ENCODE results near the gene GAA. TPM values are rescaled to one million over a fixed set of nuclear protein-coding genes. Genes with fewer than 3 reads are reported as not detected.

The GAA gene
- total and polyA plus RNA-seq, 5 experiments from 2014 or later: 7.9 to 51.3 (median 13.0) TPM

DNA sequence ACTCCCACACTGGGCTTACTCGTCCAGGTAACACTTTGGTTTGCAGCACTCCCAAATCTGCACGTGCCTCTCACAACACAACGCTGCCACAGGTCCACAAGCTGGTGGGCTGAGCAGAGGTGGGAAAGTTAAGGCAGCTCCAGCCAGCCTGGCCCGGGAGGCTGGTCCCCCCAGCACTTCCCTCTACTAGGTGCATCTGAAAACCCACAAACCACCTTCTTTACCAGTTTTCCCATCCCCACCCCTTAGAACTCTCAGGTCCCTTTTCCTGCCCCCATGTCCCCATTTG, 1.4 kb upstream of the GAA start:
- no peak for ATAC-seq

DNA sequence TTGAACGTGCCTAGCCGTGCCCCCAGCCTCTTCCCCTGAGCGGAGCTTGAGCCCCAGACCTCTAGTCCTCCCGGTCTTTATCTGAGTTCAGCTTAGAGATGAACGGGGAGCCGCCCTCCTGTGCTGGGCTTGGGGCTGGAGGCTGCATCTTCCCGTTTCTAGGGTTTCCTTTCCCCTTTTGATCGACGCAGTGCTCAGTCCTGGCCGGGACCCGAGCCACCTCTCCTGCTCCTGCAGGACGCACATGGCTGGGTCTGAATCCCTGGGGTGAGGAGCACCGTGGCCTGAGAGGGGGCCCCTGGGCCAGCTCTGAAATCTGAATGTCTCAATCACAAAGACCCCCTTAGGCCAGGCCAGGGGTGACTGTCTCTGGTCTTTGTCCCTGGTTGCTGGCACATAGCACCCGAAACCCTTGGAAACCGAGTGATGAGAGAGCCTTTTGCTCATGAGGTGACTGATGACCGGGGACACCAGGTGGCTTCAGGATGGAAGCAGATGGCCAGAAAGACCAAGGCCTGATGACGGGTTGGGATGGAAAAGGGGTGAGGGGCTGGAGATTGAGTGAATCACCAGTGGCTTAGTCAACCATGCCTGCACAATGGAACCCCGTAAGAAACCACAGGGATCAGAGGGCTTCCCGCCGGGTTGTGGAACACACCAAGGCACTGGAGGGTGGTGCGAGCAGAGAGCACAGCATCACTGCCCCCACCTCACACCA, 724 bp downstream of the GAA start:
- H3K36me3 Mint-ChIP-seq: no peaks in the 10 kb centered on the region
- ATAC-seq (peak; percentile 31 to 39), DNase-seq (peak in 1 of 10 donors; percentile 54)
- peak overlapping the region; percentile 66 to 94 (median 92) for H3K27ac Mint-ChIP-seq
- POLR2A ChIA-PET: interaction anchor here (0.6 to 2.2 kb wide), 18 partner anchors 8 to 916 kb away, joined by 3 to 17 read pairs (median 4); partner anchors contain the start of genes EIF4A3, RNF213, SGSH and SLC26A11
- H3K9me3 Mint-ChIP-seq: no peaks in the 10 kb centered on the region
- peak overlapping the region; percentile 86 to 93 (median 89) for H3K4me3 Mint-ChIP-seq
- H3K27me3 Mint-ChIP-seq: no peaks in the 10 kb centered on the region
- peaks cover 17 to 33% (median 32%) of the 10 kb centered on the region in 4 donors for H3K4me1 Mint-ChIP-seq

More for the DNA sequence above, 1.4 kb upstream of the GAA start:
- Mint-ChIP-seq H3K27me3 (no peaks in the 10 kb centered on the region), H3K27ac (peak overlapping the region in 8 of 10 donors; percentile 8 to 93 (median 85)), H3K4me3 (peak overlapping the region; percentile 78 to 93 (median 89)), H3K36me3 (no peaks in the 10 kb centered on the region), H3K4me1 (peaks cover 17 to 33% (median 32%) of the 10 kb centered on the region in 4 donors), H3K9me3 (no peaks in the 10 kb centered on the region)
- DNase-seq: peak in 1 of 10 donors; percentile 58
- POLR2A ChIA-PET: no interaction called here

DNA sequence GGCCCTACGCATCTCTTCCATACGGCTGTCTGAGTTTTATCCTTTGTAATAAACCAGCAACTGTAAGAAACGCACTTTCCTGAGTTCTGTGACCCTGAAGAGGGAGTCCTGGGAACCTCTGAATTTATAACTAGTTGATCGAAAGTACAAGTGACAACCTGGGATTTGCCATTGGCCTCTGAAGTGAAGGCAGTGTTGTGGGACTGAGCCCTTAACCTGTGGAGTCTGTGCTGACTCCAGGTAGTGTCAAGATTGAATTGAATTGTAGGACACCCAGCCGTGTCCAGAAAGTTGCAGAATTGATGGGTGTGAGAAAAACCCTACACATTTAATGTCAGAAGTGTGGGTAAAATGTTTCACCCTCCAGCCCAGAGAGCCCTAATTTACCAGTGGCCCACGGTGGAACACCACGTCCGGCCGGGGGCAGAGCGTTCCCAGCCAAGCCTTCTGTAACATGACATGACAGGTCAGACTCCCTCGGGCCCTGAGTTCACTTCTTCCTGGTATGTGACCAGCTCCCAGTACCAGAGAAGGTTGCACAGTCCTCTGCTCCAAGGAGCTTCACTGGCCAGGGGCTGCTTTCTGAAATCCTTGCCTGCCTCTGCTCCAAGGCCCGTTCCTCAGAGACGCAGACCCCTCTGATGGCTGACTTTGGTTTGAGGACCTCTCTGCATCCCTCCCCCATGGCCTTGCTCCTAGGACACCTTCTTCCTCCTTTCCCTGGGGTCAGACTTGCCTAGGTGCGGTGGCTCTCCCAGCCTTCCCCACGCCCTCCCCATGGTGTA, 1.5 kb downstream of the GAA start:
- Mint-ChIP-seq H3K9me3 (no peaks in the 10 kb centered on the region), H3K27ac (peak overlapping the region in 8 of 10 donors; percentile 0 to 94 (median 78)), H3K36me3 (no peaks in the 10 kb centered on the region), H3K4me1 (peaks cover 17 to 33% (median 32%) of the 10 kb centered on the region in 4 donors), H3K4me3 (peak overlapping the region; percentile 86 to 93 (median 89)), H3K27me3 (no peaks in the 10 kb centered on the region)
- ATAC-seq (no peak), DNase-seq (no peak)
- POLR2A ChIA-PET: interaction anchor here (1.3 to 2.2 kb wide), 4 partner anchors 17 to 117 kb away, joined by 4 to 17 read pairs (median 11); partner anchors contain the start of genes EIF4A3, SGSH and SLC26A11

DNA sequence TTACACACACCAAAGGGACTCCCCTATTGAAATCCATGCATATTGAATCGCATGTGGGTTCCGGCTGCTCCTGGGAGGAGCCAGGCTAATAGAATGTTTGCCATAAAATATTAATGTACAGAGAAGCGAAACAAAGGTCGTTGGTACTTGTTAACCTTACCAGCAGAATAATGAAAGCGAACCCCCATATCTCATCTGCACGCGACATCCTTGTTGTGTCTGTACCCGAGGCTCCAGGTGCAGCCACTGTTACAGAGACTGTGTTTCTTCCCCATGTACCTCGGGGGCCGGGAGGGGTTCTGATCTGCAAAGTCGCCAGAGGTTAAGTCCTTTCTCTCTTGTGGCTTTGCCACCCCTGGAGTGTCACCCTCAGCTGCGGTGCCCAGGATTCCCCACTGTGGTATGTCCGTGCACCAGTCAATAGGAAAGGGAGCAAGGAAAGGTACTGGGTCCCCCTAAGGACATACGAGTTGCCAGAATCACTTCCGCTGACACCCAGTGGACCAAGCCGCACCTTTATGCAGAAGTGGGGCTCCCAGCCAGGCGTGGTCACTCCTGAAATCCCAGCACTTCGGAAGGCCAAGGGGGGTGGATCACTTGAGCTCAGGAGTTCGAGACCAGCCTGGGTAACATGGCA, 2.2 kb downstream of the GAA start:
- Mint-ChIP-seq H3K4me3 (peak overlapping the region in 9 of 10 donors; percentile 22 to 89 (median 64)), H3K27me3 (no peaks in the 10 kb centered on the region), H3K36me3 (no peaks in the 10 kb centered on the region), H3K9me3 (no peaks in the 10 kb centered on the region), H3K27ac (peak overlapping the region in 5 of 10 donors; percentile 0 to 66 (median 6)), H3K4me1 (peaks cover 17 to 33% (median 32%) of the 10 kb centered on the region in 4 donors)
- DNase-seq: no peak
- ATAC-seq: no peak
- POLR2A ChIA-PET: no interaction called here

DNA sequence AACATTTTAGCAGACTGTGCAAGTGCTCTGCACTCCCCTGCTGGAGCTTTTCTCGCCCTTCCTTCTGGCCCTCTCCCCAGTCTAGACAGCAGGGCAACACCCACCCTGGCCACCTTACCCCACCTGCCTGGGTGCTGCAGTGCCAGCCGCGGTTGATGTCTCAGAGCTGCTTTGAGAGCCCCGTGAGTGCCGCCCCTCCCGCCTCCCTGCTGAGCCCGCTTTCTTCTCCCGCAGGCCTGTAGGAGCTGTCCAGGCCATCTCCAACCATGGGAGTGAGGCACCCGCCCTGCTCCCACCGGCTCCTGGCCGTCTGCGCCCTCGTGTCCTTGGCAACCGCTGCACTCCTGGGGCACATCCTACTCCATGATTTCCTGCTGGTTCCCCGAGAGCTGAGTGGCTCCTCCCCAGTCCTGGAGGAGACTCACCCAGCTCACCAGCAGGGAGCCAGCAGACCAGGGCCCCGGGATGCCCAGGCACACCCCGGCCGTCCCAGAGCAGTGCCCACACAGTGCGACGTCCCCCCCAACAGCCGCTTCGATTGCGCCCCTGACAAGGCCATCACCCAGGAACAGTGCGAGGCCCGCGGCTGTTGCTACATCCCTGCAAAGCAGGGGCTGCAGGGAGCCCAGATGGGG, 3.1 kb downstream of the GAA start:
- H3K4me3 Mint-ChIP-seq: peak overlapping the region in 2 of 10 donors; percentile 22 to 48
- H3K9me3 Mint-ChIP-seq: no peaks in the 10 kb centered on the region
- peaks cover 16 to 32% (median 31%) of the 10 kb centered on the region in 4 donors for H3K4me1 Mint-ChIP-seq
- POLR2A ChIA-PET: no interaction called here
- DNase-seq (no peak), ATAC-seq (no peak)
- H3K36me3 Mint-ChIP-seq: no peaks in the 10 kb centered on the region
- H3K27ac Mint-ChIP-seq: no peak overlapping the region
- no peaks in the 10 kb centered on the region for H3K27me3 Mint-ChIP-seq

DNA sequence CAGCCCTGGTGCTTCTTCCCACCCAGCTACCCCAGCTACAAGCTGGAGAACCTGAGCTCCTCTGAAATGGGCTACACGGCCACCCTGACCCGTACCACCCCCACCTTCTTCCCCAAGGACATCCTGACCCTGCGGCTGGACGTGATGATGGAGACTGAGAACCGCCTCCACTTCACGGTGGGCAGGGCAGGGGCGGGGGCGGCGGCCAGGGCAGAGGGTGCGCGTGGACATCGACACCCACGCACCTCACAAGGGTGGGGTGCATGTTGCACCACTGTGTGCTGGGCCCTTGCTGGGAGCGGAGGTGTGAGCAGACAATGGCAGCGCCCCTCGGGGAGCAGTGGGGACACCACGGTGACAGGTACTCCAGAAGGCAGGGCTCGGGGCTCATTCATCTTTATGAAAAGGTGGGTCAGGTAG, 3.6 kb downstream of the GAA start:
- H3K4me1 Mint-ChIP-seq: peaks cover 14 to 27% (median 26%) of the 10 kb centered on the region in 4 donors
- no peaks in the 10 kb centered on the region for H3K27me3 Mint-ChIP-seq
- ATAC-seq (no peak), DNase-seq (no peak)
- POLR2A ChIA-PET: no interaction called here
- H3K27ac Mint-ChIP-seq: no peak overlapping the region
- no peaks in the 10 kb centered on the region for H3K9me3 Mint-ChIP-seq
- no peak overlapping the region for H3K4me3 Mint-ChIP-seq
- H3K36me3 Mint-ChIP-seq: no peaks in the 10 kb centered on the region

DNA sequence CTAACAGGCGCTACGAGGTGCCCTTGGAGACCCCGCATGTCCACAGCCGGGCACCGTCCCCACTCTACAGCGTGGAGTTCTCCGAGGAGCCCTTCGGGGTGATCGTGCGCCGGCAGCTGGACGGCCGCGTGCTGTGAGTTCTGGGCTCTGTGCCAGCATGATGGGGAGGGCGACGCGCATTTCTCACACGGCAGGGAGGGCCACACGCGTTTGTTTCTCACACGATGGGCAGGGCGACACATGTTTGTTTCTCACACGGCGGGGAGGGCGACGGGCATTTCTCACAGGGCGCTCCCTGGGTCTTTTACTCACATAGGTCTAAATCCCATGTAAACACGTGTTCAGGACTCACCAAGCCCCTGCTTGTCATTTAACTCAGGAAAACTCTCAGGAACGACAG, 4.4 kb downstream of the GAA start:
- Mint-ChIP-seq H3K4me3 (no peak overlapping the region), H3K36me3 (no peaks in the 10 kb centered on the region), H3K27me3 (no peaks in the 10 kb centered on the region), H3K27ac (no peak overlapping the region), H3K4me1 (peaks cover 11 to 19% (median 18%) of the 10 kb centered on the region in 4 donors), H3K9me3 (no peaks in the 10 kb centered on the region)
- DNase-seq: no peak
- POLR2A ChIA-PET: no interaction called here
- no peak for ATAC-seq

DNA sequence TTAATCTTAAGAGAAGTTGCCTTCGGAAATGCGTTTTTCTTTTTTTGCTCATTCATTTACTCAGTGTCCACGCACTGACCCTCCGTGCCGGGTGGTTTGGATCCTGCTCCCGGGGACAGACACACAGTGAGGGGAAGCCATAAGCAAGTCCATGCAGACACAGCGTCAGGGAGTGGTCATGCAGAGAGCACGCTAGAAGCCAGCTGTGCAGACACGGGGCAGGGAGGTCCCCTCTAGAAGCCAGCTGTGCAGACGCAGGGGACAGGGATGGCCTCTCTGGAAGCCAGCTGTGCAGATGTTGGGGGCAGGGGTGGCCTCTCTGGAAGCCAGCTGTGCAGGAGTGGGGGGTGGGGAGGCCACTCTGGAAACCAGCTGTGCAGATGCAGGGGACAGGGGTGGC, 4.8 kb downstream of the GAA start:
- DNase-seq (no peak), ATAC-seq (no peak)
- Mint-ChIP-seq H3K9me3 (no peaks in the 10 kb centered on the region), H3K27me3 (no peaks in the 10 kb centered on the region), H3K4me3 (no peak overlapping the region), H3K36me3 (no peaks in the 10 kb centered on the region), H3K27ac (no peak overlapping the region), H3K4me1 (peaks cover 9 to 16% (median 15%) of the 10 kb centered on the region in 4 donors)
- POLR2A ChIA-PET: no interaction called here

DNA sequence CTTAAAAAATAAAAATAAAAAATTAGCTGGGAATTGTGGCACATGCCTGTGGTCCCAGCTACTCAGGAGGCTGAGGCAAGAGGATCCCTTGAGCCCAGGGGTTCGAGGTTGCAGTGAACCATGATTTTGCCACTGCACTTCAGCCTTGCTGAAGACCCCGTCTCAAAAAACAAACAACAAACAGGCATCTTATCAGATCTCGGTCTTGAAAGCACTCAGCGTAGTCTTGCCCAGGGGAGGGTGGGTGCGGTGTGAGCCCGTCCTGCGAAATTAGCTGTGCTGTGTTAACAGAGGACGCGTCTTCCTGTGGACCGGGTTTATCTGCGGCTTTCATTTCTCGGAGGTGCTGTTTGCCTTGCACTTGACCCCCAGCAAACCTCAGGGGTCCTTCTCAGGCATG, 5.4 kb downstream of the GAA start:
- no peak overlapping the region for H3K4me3 Mint-ChIP-seq
- no peaks in the 10 kb centered on the region for H3K27me3 Mint-ChIP-seq
- peaks cover 9 to 16% (median 15%) of the 10 kb centered on the region in 4 donors for H3K4me1 Mint-ChIP-seq
- POLR2A ChIA-PET: no interaction called here
- ATAC-seq (no peak), DNase-seq (no peak)
- no peak overlapping the region for H3K27ac Mint-ChIP-seq
- H3K9me3 Mint-ChIP-seq: no peaks in the 10 kb centered on the region
- H3K36me3 Mint-ChIP-seq: no peaks in the 10 kb centered on the region

DNA sequence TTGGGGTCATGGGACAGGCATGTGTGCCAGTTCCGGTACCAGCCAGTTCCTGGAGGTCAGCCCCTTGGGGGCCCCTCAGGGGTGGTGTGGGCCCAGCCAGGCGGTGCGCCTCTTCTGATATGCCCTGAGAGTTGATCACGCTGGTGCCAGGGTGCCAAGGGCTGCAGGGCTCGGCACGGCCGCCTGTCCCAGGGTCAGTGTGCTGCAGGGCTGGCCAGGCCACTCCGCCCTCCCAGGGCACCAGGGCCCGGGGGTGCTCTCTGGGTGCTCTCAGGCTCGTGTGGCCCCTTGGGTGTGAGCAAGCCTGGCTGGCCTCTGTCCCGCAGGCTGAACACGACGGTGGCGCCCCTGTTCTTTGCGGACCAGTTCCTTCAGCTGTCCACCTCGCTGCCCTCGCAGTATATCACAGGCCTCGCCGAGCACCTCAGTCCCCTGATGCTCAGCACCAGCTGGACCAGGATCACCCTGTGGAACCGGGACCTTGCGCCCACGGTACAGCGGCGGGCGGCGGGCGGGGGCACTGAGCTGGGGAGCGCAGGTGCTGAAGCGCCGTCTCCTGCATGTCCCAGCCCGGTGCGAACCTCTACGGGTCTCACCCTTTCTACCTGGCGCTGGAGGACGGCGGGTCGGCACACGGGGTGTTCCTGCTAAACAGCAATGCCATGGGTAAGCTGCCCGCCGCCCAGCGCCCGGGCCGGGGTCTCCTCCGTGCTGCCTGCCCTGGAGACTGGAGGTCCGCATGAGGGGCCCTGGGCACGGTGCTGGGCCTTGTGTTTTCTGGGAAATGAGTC, 6.0 kb downstream of the GAA start:
- Mint-ChIP-seq H3K4me1 (peaks cover 8 to 10% (median 9%) of the 10 kb centered on the region in 4 donors), H3K36me3 (no peaks in the 10 kb centered on the region), H3K9me3 (no peaks in the 10 kb centered on the region), H3K27me3 (no peaks in the 10 kb centered on the region), H3K4me3 (no peak overlapping the region), H3K27ac (no peak overlapping the region)
- DNase-seq: no peak
- POLR2A ChIA-PET: no interaction called here
- no peak for ATAC-seq

DNA sequence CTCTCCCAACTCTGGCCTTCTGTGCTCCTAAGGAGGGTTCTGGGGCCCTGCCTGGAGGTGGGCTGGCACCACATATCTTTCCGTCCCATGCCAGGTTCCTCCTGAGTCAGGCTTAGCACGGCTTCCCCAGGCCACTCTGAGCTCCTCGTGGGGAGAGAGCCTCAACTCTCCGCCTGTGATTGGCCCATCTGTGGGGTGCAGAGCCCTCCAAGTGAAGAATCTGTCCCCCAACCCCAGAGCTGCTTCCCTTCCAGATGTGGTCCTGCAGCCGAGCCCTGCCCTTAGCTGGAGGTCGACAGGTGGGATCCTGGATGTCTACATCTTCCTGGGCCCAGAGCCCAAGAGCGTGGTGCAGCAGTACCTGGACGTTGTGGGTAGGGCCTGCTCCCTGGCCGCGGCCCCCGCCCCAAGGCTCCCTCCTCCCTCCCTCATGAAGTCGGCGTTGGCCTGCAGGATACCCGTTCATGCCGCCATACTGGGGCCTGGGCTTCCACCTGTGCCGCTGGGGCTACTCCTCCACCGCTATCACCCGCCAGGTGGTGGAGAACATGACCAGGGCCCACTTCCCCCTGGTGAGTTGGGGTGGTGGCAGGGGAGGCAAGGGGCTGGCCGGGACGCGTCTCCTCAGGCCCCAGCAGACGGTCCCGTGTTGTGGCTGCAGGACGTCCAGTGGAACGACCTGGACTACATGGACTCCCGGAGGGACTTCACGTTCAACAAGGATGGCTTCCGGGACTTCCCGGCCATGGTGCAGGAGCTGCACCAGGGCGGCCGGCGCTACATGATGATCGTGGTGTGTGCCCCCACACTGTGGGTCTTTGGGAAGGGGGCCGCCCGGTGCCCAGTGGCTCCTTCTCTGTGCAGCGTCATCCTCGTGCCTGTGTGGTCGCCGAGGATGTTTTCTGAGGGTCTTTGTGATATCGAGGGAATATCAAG, 6.9 kb downstream of the GAA start:
- Mint-ChIP-seq H3K27me3 (no peaks in the 10 kb centered on the region), H3K4me1 (peaks cover under 1 to 4% (median 2%) of the 10 kb centered on the region in 4 donors), H3K36me3 (no peaks in the 10 kb centered on the region), H3K27ac (no peak overlapping the region), H3K4me3 (no peak overlapping the region), H3K9me3 (no peaks in the 10 kb centered on the region)
- no peak for ATAC-seq
- DNase-seq: no peak
- POLR2A ChIA-PET: no interaction called here
